Liver (tissue), 9 donors: Measurements from ENCODE around the gene MAB21L4. TPM values are rescaled to one million over a fixed set of nuclear protein-coding genes. Genes with fewer than 3 reads are reported as not detected.

Source experiments
- DNase-seq: peaks from one replicate; pipeline ENCODE4 v3.0.0-alpha.2; 2017; ENCODE audit warnings: low spot score
- H3K27ac ChIP-seq, 2 donors: one replicate each; pipeline ENCODE4 v1.7.0; 2013; ENCODE audit warnings: inconsistent platforms in 2 of 2, low read length in 2 of 2, control low read depth in 1 of 2, low read depth in 1 of 2, mild to moderate bottlenecking in 1 of 2
- H3K27me3 ChIP-seq, 4 donors: one replicate each; pipeline versions ENCODE4 v1.6.1 to v1.7.0; 2013; ENCODE audit warnings: low read length in 3 of 4, inconsistent platforms in 1 of 4, mild to moderate bottlenecking in 1 of 4, moderate library complexity in 1 of 4; ENCODE audit not compliant: control insufficient read depth in 4 of 4, insufficient read depth in 4 of 4
- H3K36me3 ChIP-seq, 4 donors: one replicate each; pipeline versions ENCODE4 v1.6.1 to v1.7.0; 2013; ENCODE audit warnings: low read length in 3 of 4, mild to moderate bottlenecking in 3 of 4, low read depth in 1 of 4, moderate library complexity in 1 of 4; ENCODE audit not compliant: control insufficient read depth in 4 of 4, insufficient read depth in 3 of 4
- H3K4me1 ChIP-seq, 4 donors: one replicate each; pipeline versions ENCODE4 v1.6.1 to v1.7.0; 2013; ENCODE audit warnings: low read length in 3 of 4, mild to moderate bottlenecking in 3 of 4, moderate library complexity in 1 of 4; ENCODE audit not compliant: control insufficient read depth in 4 of 4, insufficient read depth in 4 of 4
- H3K4me3 ChIP-seq, 3 donors: one replicate each; pipeline versions ENCODE4 v1.6.1 to v1.7.0; 2013; ENCODE audit warnings: low read length in 3 of 3, control low read depth in 1 of 3, low read depth in 1 of 3, mild to moderate bottlenecking in 1 of 3
- H3K9ac ChIP-seq, 2 donors: one replicate each; pipeline ENCODE4 v1.7.0; 2013; ENCODE audit warnings: low read length in 2 of 2, mild to moderate bottlenecking in 2 of 2, moderate library complexity in 2 of 2, control low read depth in 1 of 2, low read depth in 1 of 2
- H3K9me3 ChIP-seq, 4 donors: one replicate each; pipeline versions ENCODE4 v1.6.1 to v1.7.0; 2013; ENCODE audit warnings: low read length in 3 of 4; ENCODE audit not compliant: control insufficient read depth in 4 of 4
- EGR1 ChIP-seq, 2 donors: IDR thresholded peaks; 2 replicates each; pipeline ENCODE4 v1.6.1; 2016 to 2018; ENCODE audit warnings: antibody characterized with exemption in 2 of 2, low read depth in 2 of 2
- FOXA1 ChIP-seq: IDR thresholded peaks from 2 replicates; pipeline ENCODE4 v1.6.1; 2016; ENCODE audit warnings: antibody characterized with exemption
- FOXA2 ChIP-seq: IDR thresholded peaks from 2 replicates; pipeline ENCODE4 v1.6.1; 2016; ENCODE audit warnings: antibody characterized with exemption
- HNF4A ChIP-seq, 2 donors: conservative IDR thresholded peaks; 2 replicates each; pipeline ENCODE4 v1.6.1; 2016; ENCODE audit warnings: antibody characterized with exemption in 2 of 2, mild to moderate bottlenecking in 2 of 2
- HNF4G ChIP-seq: IDR thresholded peaks from 2 replicates; pipeline ENCODE4 v1.6.1; 2016; ENCODE audit warnings: antibody characterized with exemption
- JUND ChIP-seq, 2 donors: IDR thresholded peaks; 2 replicates each; pipeline ENCODE4 v1.6.1; 2016; ENCODE audit warnings: antibody characterized with exemption in 2 of 2
- RAD21 ChIP-seq, 2 donors: IDR thresholded peaks; 2 replicates each; pipeline ENCODE4 v1.6.1; 2016; ENCODE audit warnings: antibody characterized with exemption in 2 of 2, mild to moderate bottlenecking in 2 of 2
- RXRA ChIP-seq, 2 donors: IDR thresholded peaks; 2 replicates each; pipeline ENCODE4 v1.6.1; 2017 to 2018; ENCODE audit warnings: antibody characterized with exemption in 2 of 2, mild to moderate bottlenecking in 1 of 2
- SP1 ChIP-seq: IDR thresholded peaks from 2 replicates; pipeline ENCODE4 v1.6.1; 2018; ENCODE audit warnings: antibody characterized with exemption, mild to moderate bottlenecking
- WGBS: extraction: QIAGEN DNeasy Blood & Tissue Kit; methylation state at CpG from one replicate; pipeline ENCODE4 v1.1.7; 2013; 5-methylcytosine and 5-hydroxymethylcytosine counted together
- polyA plus RNA-seq, 2 donors: library from polyadenylated mRNA; stranded (reverse) in 1 of 2; unstranded in 1 of 2; fragments of 200-250 nt in 1 of 2; fragments of >200 nt in 1 of 2; fragmentation: Nextera tagmentation in 1 of 2; extraction: Ambion mirVana in 1 of 2; gene quantifications; one replicate each; pipeline versions ENCODE4 v1.2.1 to v1.2.3, GENCODE V29; 2013 to 2015
- total RNA-seq, 2 donors: library from RNA; depleted of rRNA; stranded (reverse); fragments of >200 nt; gene quantifications; one replicate each; pipeline ENCODE4 v1.2.3, GENCODE V29; 2014
- TF ChIP-seq, protein P1 (sequence below): IDR thresholded peaks from 2 replicates; pipeline ENCODE4 v1.6.1; 2016; ENCODE audit warnings: antibody characterized with exemption
- donor health status: healthy.
- donor health status: healthy.
- donor health status: healthy.
- donor health status: healthy.
- donor health status: healthy.

Gene MAB21L4
- total and polyA plus RNA-seq, 4 donors, result 0.59 to 8.8 (median 1.1) TPM

DNA sequence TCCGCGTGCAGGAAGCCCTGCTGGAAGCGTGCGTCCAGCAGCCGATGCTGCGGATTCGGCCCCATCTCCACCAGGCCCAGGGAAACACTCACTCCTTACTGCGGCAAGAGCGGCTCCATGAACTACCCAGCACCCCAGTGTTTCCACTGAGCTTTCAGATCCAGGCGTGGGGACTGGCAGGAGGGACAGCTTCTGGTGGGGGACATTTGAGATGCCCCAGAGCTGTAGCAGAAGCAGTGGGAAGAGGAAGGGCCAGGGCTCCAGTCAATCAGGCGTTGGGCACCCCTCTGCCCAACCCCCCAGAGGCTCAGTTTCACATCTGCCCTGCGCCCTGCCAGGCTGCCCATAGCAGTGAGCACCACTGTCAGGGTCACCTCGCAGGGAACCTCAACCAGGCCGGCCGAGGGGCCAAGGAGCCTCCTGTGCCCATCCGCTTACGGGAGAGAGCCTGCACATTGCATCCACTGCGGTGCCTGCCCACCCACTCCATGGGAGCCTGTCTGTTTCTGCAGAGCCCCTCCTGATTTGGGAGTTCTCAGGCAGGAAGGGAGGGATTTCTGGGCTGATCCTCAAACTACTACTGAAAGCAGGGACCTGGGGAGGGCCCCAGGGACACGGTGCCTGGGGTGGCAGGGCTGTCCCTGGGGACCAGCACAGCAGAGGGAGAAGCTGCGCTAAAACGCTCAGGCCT, 22.7 kb downstream of the MAB21L4 start:
- 62% methylated on average over 21 of the region's 21 CpGs for WGBS
- TF ChIP-seq JUND (IDR thresholded peaks at IDR 0.05), result no peak
- Histone ChIP-seq H3K9ac (no peak overlapping the region), H3K27me3 (no peaks in the 10 kb centered on the region), H3K9me3 (no peaks in the 10 kb centered on the region), H3K27ac (peak overlapping the region; percentile 50 to 77), H3K4me1 (peaks cover 18 to 94% (median 74%) of the 10 kb centered on the region in 4 donors), H3K4me3 (peak overlapping the region in 1 of 3 donors; percentile 8), H3K36me3 (peaks cover 1 to 25% (median 8%) of the 10 kb centered on the region in 4 donors)
- DNase-seq, result no peak

DNA sequence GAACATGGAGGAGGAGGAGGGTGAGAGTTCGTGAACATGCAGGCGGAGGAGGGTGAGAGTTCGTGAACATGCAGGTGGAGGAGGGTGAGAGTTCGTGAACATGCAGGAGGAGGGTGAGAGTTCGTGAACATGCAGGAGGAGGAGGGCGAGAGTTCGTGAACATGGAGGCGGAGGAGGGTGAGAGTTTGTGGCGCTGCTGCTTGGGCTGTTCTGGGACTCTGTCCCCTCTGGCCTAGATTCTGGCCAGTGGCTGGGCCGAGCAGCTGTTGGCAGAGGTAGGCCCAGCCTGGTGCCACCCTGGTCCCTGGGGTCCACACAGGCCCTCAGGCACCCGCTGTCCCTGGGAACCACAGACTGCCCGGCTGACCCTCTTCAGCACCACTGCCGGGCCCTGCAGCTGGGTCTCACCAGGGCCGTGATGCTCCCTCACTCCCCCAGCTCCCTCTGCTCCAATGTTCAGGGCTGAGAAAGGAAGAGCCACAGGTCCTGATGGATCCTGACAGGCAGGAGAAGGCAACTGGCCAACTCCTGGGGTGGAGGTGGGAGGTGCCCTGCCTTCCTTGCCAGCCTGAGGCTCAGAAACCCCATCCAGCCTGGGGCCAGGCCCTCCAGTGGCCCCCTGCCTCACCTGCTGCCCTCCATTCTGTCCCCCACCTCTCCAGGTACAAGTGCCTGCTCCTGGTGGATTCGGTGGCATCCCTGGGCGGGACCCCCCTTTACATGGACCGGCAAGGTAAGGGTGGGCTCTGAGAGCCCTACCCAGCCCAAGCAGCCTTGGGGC, 23.4 kb downstream of the MAB21L4 start:
- WGBS, result 49% methylated on average over 17 of the region's 17 CpGs
- TF ChIP-seq EGR1 (IDR thresholded peaks at IDR 0.05; ENCODE audit: low read depth in 2 of 2), result no peak
- TF ChIP-seq HNF4A (conservative IDR thresholded peaks at IDR 0.05), result peak in 1 of 2 donors; percentile 24
- TF ChIP-seq FOXA2, result no peak
- TF ChIP-seq FOXA1, result no peak
- TF ChIP-seq SP1, result no peak
- no peak for TF ChIP-seq HNF4G
- TF ChIP-seq RAD21 (IDR thresholded peaks at IDR 0.05), result peak in 1 of 2 donors; percentile 3
- peak; percentile 24 to 67 for TF ChIP-seq RXRA (IDR thresholded peaks at IDR 0.05)
- peak; percentile 36 for DNase-seq
- peak overlapping the region; percentile 16 to 68 (median 60) for H3K4me3 ChIP-seq
- H3K9ac ChIP-seq, result no peak overlapping the region
- H3K9me3 ChIP-seq, result no peaks in the 10 kb centered on the region
- H3K27me3 ChIP-seq, result no peaks in the 10 kb centered on the region
- peak overlapping the region in 1 of 2 donors; percentile 77 for H3K27ac ChIP-seq
- H3K4me1 ChIP-seq, result peaks cover 19 to 93% (median 75%) of the 10 kb centered on the region in 4 donors
- peaks cover 0 to 25% (median 8%) of the 10 kb centered on the region in 4 donors for H3K36me3 ChIP-seq

DNA sequence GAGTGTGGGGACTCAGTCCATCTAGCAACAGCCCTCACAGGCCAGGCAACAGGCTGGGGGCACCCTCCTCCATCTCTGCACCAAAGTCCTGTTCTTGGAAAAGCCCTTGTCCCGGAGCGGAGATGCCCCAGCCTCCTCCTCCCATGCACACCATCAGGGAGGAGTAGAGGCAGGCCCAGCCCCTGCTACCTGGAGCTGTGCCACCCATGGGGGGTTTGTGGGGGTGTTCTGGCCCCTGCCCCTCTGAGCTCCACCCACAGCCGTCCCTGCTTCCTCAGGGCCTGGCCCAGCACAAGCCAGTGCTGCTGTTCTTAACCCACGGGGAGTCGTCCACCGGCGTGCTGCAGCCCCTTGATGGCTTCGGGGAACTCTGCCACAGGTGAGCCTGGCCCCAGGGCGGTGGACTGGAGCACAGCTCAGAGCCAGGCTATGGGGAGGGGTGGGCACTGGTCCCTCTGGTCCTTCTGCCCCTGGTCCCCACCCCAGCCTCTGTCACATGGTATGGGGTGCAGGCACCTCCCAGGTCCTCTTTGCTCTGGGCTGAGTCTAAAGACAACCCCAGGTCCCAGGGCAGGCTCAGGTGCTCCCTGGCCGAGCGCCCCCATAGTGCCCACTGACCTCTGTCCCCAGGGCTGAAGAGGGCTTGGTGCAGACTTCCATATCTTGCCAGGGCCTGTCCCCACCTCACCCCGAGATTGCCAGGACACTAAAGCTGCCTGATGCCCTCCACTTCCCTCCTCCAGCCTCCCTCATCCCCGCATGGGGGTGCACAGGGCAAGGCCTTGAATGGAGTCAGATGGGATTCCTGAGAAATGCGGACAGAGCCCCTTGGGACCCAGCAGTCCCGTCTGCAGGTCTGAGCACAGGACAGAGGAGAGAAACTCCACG, 24.6 kb downstream of the MAB21L4 start:
- peaks cover 0 to 18% (median 8%) of the 10 kb centered on the region in 4 donors for H3K36me3 ChIP-seq
- no peaks in the 10 kb centered on the region for H3K9me3 ChIP-seq
- H3K4me1 ChIP-seq, result peaks cover 17 to 92% (median 73%) of the 10 kb centered on the region in 4 donors
- 41% methylated on average over 16 of the region's 16 CpGs for WGBS
- peak overlapping the region; percentile 44 to 68 (median 60) for H3K4me3 ChIP-seq
- H3K9ac ChIP-seq, result peak overlapping the region in 1 of 2 donors; percentile 56
- TF ChIP-seq, protein P1, sequence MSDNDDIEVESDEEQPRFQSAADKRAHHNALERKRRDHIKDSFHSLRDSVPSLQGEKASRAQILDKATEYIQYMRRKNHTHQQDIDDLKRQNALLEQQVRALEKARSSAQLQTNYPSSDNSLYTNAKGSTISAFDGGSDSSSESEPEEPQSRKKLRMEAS, result no peak
- peak; percentile 6 for TF ChIP-seq SP1
- TF ChIP-seq HNF4A (conservative IDR thresholded peaks at IDR 0.05), result peak; percentile 20 to 47
- TF ChIP-seq RXRA (IDR thresholded peaks at IDR 0.05), result peak in 1 of 2 donors; percentile 21
- no peaks in the 10 kb centered on the region for H3K27me3 ChIP-seq
- peak overlapping the region in 1 of 2 donors; percentile 77 for H3K27ac ChIP-seq
- peak; percentile 31 for DNase-seq
